Measurements from ENCODE around the gene DRC7. TPM values are rescaled to one million over a fixed set of nuclear protein-coding genes. Genes with fewer than 3 reads are reported as not detected.
"Not testable (repeated sequence)": the region's sequence is repeated elsewhere in the genome, so short reads cannot be mapped to it uniquely, and the experiment has no call there.

The DRC7 gene
- total RNA-seq, 1 experiment from 2014 or later: not detected

- TF ChIP-seq, protein P1, sequence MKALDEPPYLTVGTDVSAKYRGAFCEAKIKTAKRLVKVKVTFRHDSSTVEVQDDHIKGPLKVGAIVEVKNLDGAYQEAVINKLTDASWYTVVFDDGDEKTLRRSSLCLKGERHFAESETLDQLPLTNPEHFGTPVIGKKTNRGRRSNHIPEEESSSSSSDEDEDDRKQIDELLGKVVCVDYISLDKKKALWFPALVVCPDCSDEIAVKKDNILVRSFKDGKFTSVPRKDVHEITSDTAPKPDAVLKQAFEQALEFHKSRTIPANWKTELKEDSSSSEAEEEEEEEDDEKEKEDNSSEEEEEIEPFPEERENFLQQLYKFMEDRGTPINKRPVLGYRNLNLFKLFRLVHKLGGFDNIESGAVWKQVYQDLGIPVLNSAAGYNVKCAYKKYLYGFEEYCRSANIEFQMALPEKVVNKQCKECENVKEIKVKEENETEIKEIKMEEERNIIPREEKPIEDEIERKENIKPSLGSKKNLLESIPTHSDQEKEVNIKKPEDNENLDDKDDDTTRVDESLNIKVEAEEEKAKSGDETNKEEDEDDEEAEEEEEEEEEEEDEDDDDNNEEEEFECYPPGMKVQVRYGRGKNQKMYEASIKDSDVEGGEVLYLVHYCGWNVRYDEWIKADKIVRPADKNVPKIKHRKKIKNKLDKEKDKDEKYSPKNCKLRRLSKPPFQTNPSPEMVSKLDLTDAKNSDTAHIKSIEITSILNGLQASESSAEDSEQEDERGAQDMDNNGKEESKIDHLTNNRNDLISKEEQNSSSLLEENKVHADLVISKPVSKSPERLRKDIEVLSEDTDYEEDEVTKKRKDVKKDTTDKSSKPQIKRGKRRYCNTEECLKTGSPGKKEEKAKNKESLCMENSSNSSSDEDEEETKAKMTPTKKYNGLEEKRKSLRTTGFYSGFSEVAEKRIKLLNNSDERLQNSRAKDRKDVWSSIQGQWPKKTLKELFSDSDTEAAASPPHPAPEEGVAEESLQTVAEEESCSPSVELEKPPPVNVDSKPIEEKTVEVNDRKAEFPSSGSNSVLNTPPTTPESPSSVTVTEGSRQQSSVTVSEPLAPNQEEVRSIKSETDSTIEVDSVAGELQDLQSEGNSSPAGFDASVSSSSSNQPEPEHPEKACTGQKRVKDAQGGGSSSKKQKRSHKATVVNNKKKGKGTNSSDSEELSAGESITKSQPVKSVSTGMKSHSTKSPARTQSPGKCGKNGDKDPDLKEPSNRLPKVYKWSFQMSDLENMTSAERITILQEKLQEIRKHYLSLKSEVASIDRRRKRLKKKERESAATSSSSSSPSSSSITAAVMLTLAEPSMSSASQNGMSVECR (CRISPR knock-in tag; IDR thresholded peaks at IDR 0.05; ENCODE audit: borderline replicate concordance): peak; percentile 87
- TF ChIP-seq USF2 (CRISPR knock-in tag; IDR thresholded peaks at IDR 0.05) (peak; percentile 33; the same call in 1 of the 2 replicates), FOXK1 (CRISPR knock-in tag; IDR thresholded peaks at IDR 0.05) (peak; percentile 83)
- TF ChIP-seq, protein P2, sequence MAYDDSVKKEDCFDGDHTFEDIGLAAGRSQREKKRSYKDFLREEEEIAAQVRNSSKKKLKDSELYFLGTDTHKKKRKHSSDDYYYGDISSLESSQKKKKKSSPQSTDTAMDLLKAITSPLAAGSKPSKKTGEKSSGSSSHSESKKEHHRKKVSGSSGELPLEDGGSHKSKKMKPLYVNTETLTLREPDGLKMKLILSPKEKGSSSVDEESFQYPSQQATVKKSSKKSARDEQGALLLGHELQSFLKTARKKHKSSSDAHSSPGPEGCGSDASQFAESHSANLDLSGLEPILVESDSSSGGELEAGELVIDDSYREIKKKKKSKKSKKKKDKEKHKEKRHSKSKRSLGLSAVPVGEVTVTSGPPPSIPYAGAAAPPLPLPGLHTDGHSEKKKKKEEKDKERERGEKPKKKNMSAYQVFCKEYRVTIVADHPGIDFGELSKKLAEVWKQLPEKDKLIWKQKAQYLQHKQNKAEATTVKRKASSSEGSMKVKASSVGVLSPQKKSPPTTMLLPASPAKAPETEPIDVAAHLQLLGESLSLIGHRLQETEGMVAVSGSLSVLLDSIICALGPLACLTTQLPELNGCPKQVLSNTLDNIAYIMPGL (CRISPR knock-in tag; IDR thresholded peaks at IDR 0.05): peak; percentile 61; the same call in 1 of the 2 replicates
Measured at GRCh38 chr16:57775661-57776469, 81.3 kb downstream of the DRC7 start (continued).

DNA sequence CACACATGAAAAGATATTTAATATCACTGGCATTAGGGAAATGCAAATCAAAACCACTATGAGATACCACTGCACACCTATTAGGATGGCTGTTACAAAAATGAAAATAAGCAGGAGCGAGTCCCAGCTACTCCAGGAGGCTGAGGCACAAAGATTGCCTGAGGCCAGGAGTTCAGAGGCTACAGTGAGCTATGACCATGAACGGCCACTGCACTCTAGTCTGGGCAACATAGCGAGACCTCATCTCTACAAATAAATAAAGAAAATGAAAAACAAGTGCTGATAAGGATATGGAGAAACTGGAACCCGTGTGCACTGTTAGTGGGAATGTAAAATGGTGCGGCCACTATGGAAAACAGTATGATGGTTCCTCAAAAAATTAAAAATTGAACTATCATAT lies 84.1 kb downstream of the DRC7 start:
- H3K36me3 Mint-ChIP-seq: no peaks in the 10 kb centered on the region
- CTCF ChIA-PET: no interaction called here

GRCh38 chr16:57779836-57780235 lies 85.2 kb downstream of the DRC7 start:
- POLR2A ChIA-PET: not testable (repeated sequence)

More for the DNA sequence above, 84.1 kb downstream of the DRC7 start:
- TF ChIP-seq, protein P2 (CRISPR knock-in tag; IDR thresholded peaks at IDR 0.05): no peak
- no peak for TF ChIP-seq ZNF532 (CRISPR knock-in tag; IDR thresholded peaks at IDR 0.05; ENCODE audit: borderline replicate concordance)
- Mint-ChIP-seq H3K4me3 (no peak overlapping the region), H3K9me3 (no peaks in the 10 kb centered on the region), H3K4me1 (peaks cover 39% of the 10 kb centered on the region), H3K27ac (no peak overlapping the region), H3K27me3 (ENCODE audit: low read depth) (peaks cover 3% of the 10 kb centered on the region; the same call in 1 of the 2 replicates)
- ATAC-seq: no peak
- POLR2A ChIA-PET: no interaction called here
- DNase-seq (ENCODE audit: low spot score): no peak

More at GRCh38 chr16:57779836-57780235, 85.2 kb downstream of the DRC7 start:
- H3K36me3 Mint-ChIP-seq; H3K4me3 Mint-ChIP-seq; ATAC-seq; H3K27ac Mint-ChIP-seq; DNase-seq (ENCODE audit: low spot score); CTCF ChIA-PET; H3K9me3 Mint-ChIP-seq; H3K27me3 Mint-ChIP-seq (ENCODE audit: low read depth): not testable (repeated sequence)
- H3K4me1 Mint-ChIP-seq: peaks cover 29% of the 10 kb centered on the region

Measured in WTC11 (cell line).